NCI-H82 (cell line): ENCODE data around the gene A1BG.

Experiments used
- DNase-seq: peaks from one replicate; lab custom pipeline; 2025; lab: John Stamatoyannopoulos, UW

The A1BG gene

DNA sequence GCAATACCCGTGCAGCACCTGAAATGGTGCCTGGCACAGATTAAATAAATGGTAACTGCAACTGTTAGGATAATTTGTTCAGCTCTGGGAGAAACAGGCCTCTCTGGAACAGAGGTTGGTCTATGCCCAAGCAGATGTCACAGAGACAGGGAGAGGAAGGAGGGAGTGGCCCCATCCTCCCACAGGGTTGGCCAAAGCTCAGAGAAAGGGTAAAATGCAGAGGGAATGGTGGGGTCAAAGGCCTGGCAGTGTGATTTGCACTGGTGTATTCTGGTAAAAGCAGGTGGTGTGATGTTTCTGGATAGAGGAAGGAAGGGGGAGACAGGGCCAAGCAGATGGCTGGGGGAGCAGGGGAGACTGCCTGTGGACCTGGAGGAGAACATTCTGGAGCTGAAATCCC is 17.1 kb downstream of the A1BG start:
- no peak for DNase-seq

DNA sequence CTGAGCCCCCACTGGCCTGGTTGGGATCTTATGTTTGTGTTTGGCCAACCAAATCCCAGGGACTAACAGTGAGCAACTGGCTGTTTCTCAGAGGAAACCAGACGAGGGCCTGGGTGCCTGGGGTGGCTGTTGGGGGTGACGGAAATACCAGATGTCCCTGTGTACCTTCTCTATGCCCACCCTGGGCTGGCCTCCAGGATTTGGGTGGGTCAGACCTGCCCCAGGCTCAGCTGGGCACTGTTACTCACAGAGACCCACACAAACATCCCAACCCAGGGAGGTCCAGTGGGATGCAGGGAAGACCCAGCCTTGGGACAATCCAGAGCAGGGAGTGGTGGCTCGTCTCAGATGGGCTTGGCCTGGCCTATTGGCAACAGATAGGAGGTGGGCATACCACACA is 17.7 kb downstream of the A1BG start:
- no peak for DNase-seq

DNA sequence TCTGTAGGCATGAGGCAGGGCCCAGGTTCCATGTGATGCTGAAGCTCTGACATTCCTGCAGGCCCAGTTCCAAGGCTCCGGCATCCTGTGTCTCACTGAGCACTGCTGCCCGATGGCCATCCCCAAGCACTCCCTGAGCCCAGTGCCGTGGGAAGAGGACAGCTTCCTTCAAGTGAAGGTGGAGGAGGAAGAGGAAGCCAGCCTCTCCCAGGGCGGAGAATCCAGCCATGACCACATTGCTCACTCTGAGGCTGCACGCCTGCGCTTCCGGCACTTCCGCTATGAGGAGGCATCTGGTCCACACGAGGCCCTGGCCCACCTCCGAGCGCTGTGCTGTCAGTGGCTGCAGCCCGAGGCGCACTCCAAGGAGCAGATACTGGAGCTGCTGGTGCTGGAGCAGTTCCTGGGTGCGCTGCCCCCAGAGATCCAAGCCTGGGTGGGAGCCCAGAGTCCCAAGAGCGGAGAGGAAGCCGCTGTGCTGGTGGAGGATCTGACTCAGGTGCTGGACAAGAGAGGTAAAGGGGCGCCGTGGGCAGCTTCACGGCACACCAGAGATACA is 18.5 kb downstream of the A1BG start:
- DNase-seq: no peak

DNA sequence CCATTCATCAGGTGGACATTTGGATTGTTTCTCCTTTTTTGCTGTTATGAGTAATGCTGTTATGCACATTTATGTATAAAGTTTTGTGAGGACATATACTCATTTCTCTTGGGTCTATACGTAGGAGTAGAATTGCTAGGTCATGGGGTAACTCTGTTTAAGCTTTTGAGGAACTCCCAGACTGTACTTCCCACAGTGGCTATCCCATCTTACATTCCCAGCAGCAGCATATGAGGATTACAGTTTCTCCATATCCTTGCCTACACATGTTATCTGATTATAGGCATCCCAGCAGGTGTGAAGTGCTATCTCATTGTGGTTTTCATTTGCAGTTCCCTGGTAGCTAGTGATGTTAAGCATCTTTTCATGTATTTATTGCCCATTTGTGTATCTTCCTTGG is 20.6 kb downstream of the A1BG start:
- DNase-seq: peak; percentile 16

DNA sequence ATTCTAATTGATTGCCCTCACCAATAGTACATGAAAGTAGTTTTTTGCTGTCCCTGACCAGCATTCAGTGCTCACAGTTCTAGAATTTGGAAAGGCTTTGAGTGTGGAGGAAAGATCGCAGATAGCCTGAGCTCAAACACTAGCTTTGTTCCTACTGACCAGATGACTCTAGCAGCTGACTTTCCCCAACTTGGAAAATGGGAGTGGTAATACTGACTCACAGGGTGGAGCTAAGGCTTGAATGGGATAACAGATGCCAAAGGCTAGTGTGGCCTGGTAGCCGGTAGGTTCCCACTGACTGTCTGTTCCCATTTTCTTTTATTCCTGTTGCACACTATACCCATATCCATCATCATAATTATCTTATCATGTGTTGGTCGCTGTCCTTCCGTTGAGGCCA is 22.8 kb downstream of the A1BG start:
- peak; percentile 8 for DNase-seq

DNA sequence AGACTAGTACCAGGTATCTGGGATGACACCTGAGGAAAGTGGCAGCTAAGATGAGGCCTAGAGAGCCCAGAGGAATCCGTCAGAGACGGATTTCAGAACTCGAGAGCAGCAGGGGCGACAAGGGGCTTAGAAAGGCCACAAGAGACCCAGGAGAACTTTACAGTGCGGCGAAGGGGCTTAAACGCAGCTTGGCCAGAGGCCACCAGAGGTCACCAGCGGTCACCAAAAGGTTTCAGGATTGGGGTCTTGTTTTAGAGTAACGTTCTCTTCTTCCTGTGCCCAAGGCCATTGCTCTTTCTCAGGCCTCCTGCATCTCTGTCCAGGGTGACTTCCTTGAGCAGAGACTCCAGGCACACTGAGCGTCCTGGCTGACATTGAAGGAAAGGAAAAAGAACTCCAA is 24.3 kb downstream of the A1BG start:
- DNase-seq: peak; percentile 54

DNA sequence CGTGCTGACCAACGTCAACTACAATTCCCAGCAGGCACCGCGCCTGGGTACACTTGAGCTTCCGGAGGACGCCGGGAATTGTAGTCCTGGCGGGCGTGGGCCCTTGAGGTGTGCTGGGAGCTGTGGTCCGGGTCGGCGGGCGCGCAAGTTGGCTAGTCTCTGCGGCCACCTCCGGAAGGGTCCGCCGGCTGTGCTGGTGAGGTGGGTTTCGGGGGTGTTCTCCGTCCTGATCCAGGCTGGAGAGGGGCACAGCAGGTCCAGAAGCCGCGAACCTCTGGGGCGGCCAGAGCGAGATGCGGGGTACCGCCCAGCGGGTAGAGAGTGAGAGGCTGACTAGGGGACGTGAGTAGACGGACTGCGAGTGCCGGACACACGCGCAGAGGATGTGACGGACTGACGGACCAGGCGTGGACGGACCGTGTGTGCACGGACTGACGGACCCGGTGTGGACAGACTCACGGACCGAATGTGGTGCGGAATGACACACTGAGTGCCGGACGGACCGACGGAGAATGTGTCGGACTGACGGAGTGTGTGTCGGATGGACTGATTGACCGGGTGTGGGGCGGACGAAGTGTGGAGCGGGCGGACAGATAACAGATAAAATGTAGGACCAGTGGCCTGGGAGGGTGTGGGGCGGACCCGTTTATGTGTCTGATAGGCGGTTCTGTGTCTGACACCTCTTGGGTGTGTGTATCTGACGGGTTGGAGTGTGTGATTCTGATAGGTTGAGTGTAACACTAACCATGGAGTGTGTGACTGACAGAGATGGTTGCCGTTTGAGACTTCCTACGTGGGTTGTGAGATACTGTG is 26.2 kb downstream of the A1BG start, which contains the start of gene ZSCAN22:
Gene ZSCAN22, plus strand, starts transcription at position 81 of the 813 bp plus-strand sequence. CDS start 7,809 bp downstream, outside the sequence.
- peak; percentile 98 for DNase-seq

DNA sequence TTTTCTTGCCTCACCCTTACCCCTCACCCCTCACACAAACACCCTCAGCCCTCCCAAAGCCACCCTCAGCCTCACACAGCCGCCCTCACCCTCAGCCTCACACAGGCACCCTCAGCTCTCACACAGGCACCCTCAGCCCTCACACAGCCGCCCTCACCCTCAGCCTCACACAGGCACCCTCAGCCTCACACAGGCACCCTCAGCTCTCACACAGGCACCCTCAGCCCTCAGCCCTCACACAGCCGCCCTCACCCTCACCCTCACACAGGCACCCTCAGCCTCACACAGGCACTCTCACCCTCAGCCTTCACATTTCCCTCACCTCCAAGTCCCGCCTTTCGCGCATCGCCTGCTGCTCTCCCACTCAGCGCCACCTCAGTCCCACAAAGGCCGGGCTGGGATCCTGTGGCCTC is 26.8 kb downstream of the A1BG start:
- DNase-seq: peak; percentile 49

DNA sequence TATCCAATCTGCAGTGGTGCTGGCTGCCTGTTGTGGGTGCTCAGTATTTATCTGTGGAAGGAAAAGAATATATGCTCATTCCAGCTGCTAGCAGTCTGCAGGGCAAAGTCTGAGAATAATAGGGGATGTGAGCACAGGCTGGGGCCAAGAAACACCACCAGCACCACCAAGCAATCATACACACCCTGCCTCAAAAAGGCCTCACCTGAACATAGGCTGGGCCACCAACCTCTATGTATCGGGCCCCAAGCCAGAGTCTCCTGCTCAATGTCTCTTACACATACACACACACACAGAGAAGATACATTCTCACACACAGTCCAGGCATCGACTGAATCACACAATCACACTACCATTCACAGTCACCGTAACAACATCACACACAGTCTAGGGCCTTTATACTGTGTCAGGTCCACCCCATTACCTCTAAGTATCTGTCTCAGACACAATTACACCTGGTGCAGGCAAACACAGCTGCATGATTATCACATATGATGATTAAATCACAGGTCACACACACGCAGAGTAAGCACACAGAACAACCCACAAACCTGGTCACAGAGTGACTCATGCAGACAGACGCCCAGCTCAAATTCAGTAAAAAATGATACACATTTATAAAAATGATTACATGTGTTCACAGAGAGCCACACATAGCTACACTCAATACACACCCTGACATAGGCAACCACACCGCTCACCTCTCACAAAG is 27.8 kb downstream of the A1BG start:
- DNase-seq: no peak

DNA sequence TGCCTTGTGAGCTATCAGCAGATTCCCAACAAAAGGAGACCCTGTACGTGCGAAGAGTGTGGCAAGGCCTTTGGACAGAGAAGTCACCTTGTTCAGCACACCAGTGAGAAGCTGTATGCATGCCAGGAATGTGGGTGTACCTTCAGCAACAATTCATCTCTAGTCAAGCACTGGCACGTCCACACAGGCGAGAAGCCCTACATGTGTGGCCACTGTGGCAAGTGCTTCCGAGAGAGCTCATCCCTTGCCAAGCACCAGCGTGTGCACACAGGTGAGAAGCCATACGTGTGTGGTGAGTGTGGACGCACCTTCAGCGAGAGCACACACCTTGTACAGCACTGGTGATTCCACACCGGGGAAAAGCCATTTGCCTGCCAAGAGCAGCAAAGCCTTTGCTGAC is 34.1 kb downstream of the A1BG start:
- no peak for DNase-seq

DNA sequence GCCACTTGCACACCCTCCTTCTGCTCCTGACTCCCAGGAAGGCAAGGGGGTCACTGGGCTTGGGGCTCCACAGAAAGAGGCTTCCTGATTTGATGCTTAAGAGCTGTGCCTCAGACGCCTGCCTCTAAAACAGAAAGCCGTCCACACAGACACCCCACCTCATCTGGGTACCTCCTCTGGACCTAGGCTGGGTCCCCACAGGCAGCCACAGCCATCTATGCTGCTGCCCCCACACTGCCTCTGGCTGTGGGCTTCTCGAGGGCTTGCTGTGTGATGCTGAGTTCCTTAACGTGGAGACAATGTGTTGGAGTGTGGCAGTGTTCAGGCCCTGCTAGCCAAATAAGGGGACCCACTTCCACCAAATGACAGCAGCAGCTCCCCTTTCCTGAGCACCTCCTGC is 35.0 kb downstream of the A1BG start:
- DNase-seq: no peak

DNA sequence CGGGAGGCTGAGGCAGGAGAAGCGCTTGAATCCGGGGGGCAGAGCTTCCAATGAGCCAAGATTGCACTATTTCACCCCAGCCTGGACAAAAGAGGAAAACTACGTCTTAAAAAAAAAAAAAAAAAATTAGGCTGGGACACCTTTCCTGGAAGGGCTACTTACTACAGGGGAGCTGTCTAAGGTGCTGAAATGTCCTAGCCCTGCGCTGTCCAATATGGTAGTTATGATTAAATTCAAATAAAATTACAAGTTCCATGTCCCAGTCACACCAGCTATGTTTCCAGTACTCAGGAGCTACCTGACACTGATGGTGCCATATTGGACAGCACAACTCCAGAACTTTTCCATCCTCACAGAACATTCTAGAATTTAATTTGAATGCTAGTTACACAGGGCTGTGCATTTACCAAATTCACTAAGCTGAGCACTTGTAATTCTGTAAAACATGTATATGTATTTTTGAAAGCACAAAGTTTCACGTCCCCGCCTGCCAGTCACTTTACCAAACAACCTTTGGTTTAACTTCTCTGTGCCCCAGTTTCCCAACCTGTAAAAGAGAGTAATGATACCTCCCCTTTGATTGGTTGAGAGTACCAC is 35.7 kb downstream of the A1BG start:
- no peak for DNase-seq

DNA sequence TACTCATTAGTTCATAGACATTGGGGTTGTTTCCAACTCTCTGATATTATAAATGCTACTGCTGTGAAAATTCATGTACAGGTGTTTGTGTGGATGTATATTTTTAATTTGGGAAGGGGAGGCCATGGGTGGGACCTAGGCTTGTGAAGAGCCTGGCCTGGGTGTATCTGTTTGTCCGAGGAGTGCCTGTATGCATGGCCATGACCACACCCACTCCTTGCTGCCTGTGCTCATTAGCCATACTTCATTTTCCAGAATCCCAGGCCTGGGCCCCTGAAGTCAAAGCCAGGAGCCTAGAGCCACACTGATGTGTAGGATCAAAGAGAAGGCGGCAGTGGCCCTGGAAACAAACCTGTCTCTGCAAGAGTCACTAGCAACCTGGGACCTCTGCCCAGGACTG is 37.7 kb downstream of the A1BG start:
- no peak for DNase-seq

DNA sequence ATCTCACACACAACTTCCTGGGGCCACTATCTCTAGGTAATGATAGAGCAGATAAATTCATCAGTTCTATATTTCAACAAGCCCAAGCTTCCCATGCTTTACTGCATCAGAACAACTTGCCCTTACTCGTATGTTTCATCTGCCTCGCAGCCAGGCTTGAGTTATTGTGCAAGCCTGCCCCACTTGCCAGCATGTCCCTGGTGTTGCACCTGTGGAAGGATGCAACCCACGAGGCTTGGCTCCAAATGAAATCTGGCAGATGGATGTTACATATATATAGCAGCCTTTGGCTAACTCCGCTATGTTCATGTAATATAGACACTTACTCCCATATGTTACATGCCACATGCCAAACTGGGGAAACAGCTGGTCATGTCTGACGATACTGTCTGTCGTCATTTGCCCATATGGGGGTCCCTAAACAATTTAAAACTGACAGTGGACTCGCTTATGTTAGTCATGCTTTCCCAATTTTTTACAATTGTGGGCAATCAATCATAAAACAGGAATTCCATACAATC is 41.9 kb downstream of the A1BG start:
- no peak for DNase-seq

DNA sequence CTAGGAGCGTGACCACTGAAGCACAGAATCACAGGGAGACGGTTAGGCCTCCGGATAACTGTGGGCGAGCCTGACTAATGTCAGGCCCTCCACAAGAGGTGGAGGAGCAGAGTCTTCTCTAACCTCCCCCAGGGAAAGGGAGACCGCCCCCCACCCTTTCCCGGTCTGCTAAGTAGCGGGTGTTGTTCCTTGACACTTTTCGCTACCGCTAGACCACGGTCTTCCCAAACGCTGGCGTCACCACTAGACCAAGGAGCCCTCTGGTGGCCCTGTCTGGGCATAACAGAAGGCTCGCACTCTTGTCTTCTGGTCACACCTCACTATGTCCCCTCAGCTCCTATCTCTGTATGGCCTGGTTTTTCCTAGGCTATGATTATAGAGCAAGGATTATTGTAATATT is 42.6 kb downstream of the A1BG start:
- DNase-seq: peak; percentile 26

DNA sequence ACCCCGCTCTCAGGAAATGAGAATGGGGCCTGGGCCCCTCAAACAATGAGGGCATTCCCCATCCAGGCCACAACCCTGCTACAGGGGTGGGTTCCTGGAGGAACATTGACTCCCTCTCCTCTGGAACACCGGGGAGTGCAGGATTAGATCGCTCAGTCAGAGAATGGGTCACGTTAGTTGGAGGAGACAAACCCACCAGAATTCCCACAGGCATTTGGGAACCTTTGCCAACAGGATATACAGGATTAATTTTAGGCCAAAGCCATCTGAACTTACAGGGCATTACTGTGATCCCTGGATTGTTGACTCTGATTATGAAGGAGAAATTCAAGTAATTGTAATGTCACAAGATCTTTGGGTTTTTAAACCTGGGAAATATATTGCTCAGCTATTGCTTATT is 45.6 kb downstream of the A1BG start:
- no peak for DNase-seq

DNA sequence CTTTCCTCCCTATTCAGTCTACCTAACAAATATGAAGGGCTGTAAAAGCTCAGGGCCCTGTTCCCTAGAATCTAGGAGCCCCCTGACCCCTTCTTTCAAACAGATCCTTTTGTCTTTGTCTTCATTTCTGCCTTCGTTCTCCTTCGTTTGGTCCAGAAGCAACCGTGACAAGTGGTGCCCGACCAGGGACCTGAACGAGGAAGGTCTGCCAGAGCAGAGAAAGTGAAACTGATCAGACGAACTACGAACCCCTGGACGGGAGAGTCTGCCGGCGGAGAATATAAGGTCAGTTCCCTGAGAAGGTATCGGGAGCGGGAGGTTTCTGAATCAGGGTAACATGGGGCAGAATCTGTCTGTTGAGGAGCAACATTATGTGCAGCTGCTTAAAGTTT is 47.4 kb downstream of the A1BG start:
- no peak for DNase-seq

DNA sequence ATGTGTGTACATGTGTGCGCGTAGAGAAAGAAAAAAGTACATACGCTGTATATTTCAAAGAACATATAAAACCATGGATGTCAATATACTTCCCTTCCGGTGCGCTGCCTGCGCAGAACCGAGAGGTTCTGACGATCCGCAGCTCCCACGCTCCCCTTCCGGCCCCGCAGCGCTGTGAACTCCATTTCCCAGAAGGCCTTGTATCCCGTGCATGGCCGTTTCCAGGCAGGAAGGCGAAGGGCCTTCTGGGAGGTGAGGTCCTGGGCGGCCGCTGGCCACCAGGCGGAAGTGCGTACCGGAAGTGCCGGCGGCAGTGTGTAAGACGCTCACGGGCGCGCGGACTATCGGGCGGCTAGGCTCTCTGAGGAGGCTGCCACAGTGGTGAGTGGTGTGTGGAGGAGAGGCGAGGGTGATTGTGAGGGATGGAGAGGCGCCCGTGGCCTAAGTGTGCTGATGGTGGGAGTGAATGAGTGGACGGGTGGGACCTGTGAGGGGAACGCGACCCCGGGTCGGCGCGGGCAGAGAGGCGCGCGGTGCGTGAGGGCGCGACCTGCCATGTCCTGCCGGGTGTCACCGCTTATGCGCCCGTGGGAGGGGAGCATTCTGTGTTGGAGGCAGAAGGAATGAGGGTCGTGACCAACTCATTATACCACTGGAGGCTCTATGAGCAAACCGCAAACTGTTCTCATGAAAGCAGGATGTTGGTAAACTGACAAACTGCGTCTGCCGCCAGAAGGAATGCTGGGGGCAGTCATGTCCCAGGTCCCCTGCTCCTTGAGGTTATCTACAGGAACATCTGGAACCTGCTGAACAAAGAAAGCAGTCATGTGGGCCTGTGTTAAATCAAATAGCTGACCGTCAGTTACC is 48.0 kb downstream of the A1BG start, which contains the start of gene ERVK3-1:
Gene ERVK3-1, plus strand, starts transcription at position 313 of the 867 bp plus-strand sequence. CDS start 6,792 bp downstream, outside the sequence.
- DNase-seq: peak; percentile 99

DNA sequence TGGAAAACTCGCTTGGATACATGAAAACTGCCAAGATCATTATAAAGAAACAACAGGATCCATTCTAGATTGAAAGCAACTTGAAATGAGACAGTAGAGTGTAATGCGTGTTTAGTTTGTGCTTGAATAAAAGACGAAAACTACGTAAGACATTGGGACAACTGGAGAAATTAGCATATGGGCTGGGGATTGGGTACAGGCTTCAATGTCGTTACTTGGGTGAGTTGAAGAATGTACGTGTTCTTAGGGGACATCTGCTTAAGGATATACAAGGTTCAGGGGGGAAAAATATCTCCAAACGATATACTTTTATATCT is 48.6 kb downstream of the A1BG start:
- peak; percentile 71 for DNase-seq

DNA sequence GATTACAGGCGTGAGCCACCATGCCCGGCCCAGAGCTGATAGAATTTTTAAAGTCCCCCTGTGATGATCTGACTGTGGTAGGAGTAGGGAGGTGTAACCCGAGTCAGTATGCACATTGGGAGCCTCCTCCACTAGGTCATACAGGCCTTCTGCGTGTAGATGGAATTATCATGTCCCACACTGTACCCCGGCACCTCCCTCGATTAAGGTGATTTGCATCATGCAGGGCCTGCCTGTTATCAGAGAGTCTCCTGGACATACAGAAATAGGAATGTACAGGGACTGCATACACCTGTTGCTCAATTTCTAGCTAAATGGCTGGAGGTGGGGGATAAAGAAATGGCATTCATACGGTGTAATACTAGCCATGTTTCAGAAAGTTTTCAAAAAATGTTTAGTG is 49.0 kb downstream of the A1BG start:
- DNase-seq: no peak

DNA sequence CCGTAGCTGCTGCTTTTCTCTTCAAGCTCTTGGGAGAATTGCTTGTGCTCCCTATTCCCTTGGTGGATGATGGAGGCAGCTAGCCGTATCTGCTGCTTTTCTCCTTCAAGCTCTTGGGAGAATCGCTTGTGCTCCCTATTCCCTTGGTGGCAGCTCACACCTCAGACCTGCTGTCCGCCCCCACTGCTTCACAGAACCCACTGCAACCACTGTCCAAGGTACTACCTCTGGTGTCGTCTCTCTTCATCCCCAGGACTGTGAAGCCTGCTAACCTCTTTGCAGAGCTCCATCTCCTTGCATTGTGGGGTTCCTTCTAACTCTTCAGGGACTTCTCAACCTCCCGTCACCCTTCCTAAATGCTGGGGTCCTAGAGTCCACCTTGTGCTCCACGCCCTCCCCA is 52.7 kb downstream of the A1BG start:
- DNase-seq: no peak

DNA sequence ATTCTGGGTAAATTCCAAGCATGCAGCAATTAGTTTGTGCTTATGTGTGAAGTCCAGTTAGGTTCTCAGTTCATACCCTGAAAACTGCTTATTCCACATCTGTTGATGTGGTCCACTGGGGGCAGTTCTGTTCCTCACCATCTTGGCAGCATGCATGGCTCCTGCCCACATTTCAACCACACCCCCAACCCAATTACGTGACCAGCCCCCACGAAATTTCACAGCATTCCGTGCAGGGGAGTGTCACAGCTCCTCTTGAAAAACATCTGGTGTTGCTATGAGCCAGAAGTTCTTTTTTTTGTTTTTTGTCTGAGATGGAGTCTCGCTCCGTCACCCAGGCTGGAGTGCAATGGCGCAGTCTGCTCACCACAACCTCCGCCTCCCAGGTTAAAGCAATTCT is 57.2 kb downstream of the A1BG start:
- DNase-seq: no peak
